ENCODE measurements around the gene AHNAK. TPM values are rescaled to one million over a fixed set of nuclear protein-coding genes. Genes with fewer than 3 reads are reported as not detected.

The AHNAK gene
- total and polyA plus RNA-seq, 2 of the 8 experiments (the other 6 are each of a cell fraction or from before 2014, with no cell fraction given) = 2.0 to 5.8 TPM

DNA sequence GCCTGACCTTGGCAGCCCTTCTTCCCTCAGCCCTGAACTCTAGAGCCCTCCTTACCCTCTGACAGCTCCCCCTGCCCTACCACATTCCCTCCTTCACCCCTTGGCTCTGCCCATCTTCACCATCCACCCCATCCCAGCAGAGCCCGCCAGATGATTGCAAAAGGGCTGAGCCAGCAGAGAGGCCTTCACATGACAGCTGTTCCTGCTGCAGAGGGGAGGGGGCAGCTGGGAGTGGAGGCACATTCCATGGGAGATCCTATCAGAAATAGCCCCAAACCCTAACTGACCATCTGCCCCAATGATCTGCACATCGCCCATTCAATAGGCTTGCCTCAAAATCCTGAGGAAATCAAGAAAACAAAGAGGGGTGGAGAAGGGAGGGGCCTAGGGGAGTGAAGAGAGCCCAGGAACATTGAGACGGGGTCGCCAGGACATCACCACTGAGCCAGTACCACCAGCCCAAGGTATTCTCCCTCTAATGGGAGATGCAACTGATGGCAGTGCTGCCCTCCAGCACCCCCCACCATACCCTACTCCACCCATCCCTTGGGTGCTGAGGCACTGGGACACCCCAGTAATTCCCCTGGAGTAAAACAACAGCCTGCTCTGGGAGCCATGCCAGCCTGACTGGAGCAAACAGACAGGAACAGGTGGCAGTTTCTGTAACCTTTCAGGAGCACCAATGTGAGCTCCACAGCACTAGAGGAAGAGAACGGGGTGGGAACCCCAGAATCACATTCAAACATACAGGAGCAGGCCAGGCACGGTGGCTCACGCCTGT is 8.0 kb upstream of the AHNAK start:
- WGBS, 2 experiments (ENCODE audit: extremely low coverage in 1 of 2, insufficient coverage in 1 of 2, insufficient read length in 1 of 2, insufficient replicate concordance in 2 of 2, low coverage in 1 of 2, low lambda C conversion rate in 2 of 2, missing lambda C conversion rate in 1 of 2) = 91% methylated on average over 7 of the region's 7 CpGs; no CpG with 5 or more reads in 1 of the 2 experiments
- Histone ChIP-seq H3K23me2 (ENCODE audit: low read depth, low read length) (peaks cover 2% of the 10 kb centered on the region; the same call in 1 of the 2 replicates), H2BK15ac (ENCODE audit: low read length) (no peak overlapping the region), H3K4me2 (ENCODE audit: insufficient read depth in 1 of 2, low read depth in 2 of 2, low read length in 2 of 2) (peak overlapping the region in 1 of 2 experiments; percentile 96; a peak in 2 of 4 replicates), H3K27ac (ENCODE audit: low read depth, low read length) (no peak overlapping the region), H3K56ac (replicated peaks; ENCODE audit: insufficient read length, low read depth, low read length) (no peak overlapping the region), H4K91ac (replicated peaks; ENCODE audit: insufficient read length, low read length) (no peak overlapping the region), H2BK12ac (ENCODE audit: low read depth, low read length) (peak overlapping the region; percentile 93), H3K4ac (replicated peaks; ENCODE audit: insufficient read length, low read depth, low read length) (no peak overlapping the region), H2BK120ac (replicated peaks; ENCODE audit: low read depth, low read length) (no peak overlapping the region), H3K23ac (ENCODE audit: insufficient read length) (no peak overlapping the region), H3K4me1 (replicated peaks in 1 of 4; ENCODE audit: control insufficient read depth in 3 of 4, insufficient read depth in 4 of 4, low read length in 3 of 4) (peaks cover 20 to 53% (median 33%) of the 10 kb centered on the region in 4 experiments), H3K4me3 (ENCODE audit: extremely low read depth in 1 of 4, insufficient read depth in 2 of 4, low read depth in 3 of 4, low read length in 4 of 4) (no peak overlapping the region), H2AK5ac (ENCODE audit: low read depth, low read length) (peak overlapping the region; percentile 20; the same call in 1 of the 2 replicates), H3K79me1 (ENCODE audit: low read depth, low read length) (0 out of 2 replicates have a peak, but pooled peaks cover 3% of the 10 kb centered on the region), H3K27me3 (replicated peaks in 1 of 4; ENCODE audit: control insufficient read depth in 3 of 4, extremely low read depth in 1 of 4, insufficient read depth in 3 of 4, low read length in 3 of 4) (peaks cover 0 to under 1% (median under 1%) of the 10 kb centered on the region in 4 experiments; a peak in 3 of 7 replicates), H3K9me3 (ENCODE audit: insufficient read depth in 2 of 2, low read depth in 1 of 2, low read length in 1 of 2) (no peaks in the 10 kb centered on the region), H2AFZ (ENCODE audit: low read length) (no peak overlapping the region), H4K5ac (ENCODE audit: insufficient read length, low read depth, low read length) (no peak overlapping the region), H4K8ac (ENCODE audit: extremely low read depth, insufficient read depth, low read length) (no peak overlapping the region), H4K20me1 (replicated peaks in 1 of 2; ENCODE audit: control insufficient read depth in 1 of 2, insufficient read depth in 2 of 2, low read length in 2 of 2) (peaks cover 5 to 23% of the 10 kb centered on the region in 2 experiments), H3K14ac (ENCODE audit: insufficient read length) (no peak overlapping the region), H2BK20ac (ENCODE audit: low read length) (no peak overlapping the region), H3K18ac (ENCODE audit: extremely low read depth, low read length) (0 out of 2 replicates have a peak overlapping the region, but pooled peaks have one; percentile 53), H3K79me2 (ENCODE audit: control insufficient read depth in 1 of 2, insufficient read depth in 2 of 2, low read length in 2 of 2) (0 out of 4 replicates have a peak, but pooled peaks cover 0 to under 1% of the 10 kb centered on the region in 2 experiments), H3K36me3 (ENCODE audit: control insufficient read depth in 2 of 4, insufficient read depth in 4 of 4, low read length in 3 of 4) (peaks cover 9 to 26% (median 16%) of the 10 kb centered on the region in 4 experiments), H2BK5ac (ENCODE audit: low read depth, low read length) (no peak overlapping the region), H3K9ac (replicated peaks in 1 of 4; ENCODE audit: extremely low read depth in 1 of 4, low read depth in 3 of 4, low read length in 3 of 4) (peak overlapping the region in 1 of 4 experiments; percentile 27; a peak in 1 of 7 replicates)
- DNase-seq (ENCODE audit: low read depth in 1 of 2, low spot score in 2 of 2) = no peak
- ChIA-PET POLR2A (ENCODE audit: partially characterized antibody) (interaction anchor here (0.9 to 20.3 kb wide), 7 partner anchors 12 to 130 kb away, joined by 3 to 336 read pairs (median 7); partner anchors contain the start of genes C11orf98, CSKMT, EEF1G and TUT1), CTCF (ENCODE audit: partially characterized antibody) (interaction anchor here (0.7 to 10.9 kb wide), 8 partner anchors 11 to 162 kb away, joined by 3 to 161 read pairs (median 6); no protein-coding TSS in a partner anchor)
- no peak for TF ChIP-seq JUND (IDR thresholded peaks at IDR 0.05; ENCODE audit: low read length)
- no peak for TF ChIP-seq BCL11A (IDR thresholded peaks at IDR 0.05; ENCODE audit: low read depth in 2 of 2, low read length in 2 of 2)
- no peak for TF ChIP-seq RBBP5 (IDR thresholded peaks at IDR 0.05; ENCODE audit: borderline replicate concordance, low read depth, low read length)
- TF ChIP-seq POLR2AphosphoS5 (IDR thresholded peaks at IDR 0.05; ENCODE audit: low read depth, low read length) = no peak
- TF ChIP-seq EP300 (IDR thresholded peaks at IDR 0.05; ENCODE audit: borderline replicate concordance in 1 of 2, low read depth in 2 of 2, low read length in 2 of 2) = no peak
- no peak for TF ChIP-seq CHD1 (IDR thresholded peaks at IDR 0.05; ENCODE audit: low read depth, low read length)
- FAIRE-seq = no peak
